ENCODE measurements around the gene SELENOV.

GRCh38 chr19:39517432-39517831 lies 2.5 kb downstream of the SELENOV start:
- no peak for TF ChIP-seq CTCF (tag by site-specific recombination; IDR thresholded peaks at IDR 0.05)
- TF ChIP-seq ZBTB17 (tag by site-specific recombination; IDR thresholded peaks at IDR 0.05) = no peak
- no peak for TF ChIP-seq SALL2 (tag by site-specific recombination; IDR thresholded peaks at IDR 0.05; ENCODE audit: borderline replicate concordance)
- no peak for TF ChIP-seq PBX3 (CRISPR knock-in tag; IDR thresholded peaks at IDR 0.05)
- no peak for TF ChIP-seq ZNF670 (tag by site-specific recombination; IDR thresholded peaks at IDR 0.05; ENCODE audit: low read depth)
- TF ChIP-seq ZNF548 (tag by site-specific recombination; IDR thresholded peaks at IDR 0.05) = no peak
- no peak for TF ChIP-seq ZNF133 (tag by site-specific recombination; IDR thresholded peaks at IDR 0.05)
- TF ChIP-seq ZNF157 (tag by site-specific recombination; IDR thresholded peaks at IDR 0.05) = no peak
